Mesendoderm (in vitro differentiated cells): Measurements from ENCODE around the gene RPS19BP1.

Source experiments
- DNase-seq: peaks from one replicate; pipeline ENCODE4 v3.0.0; 2013
- H2AK5ac ChIP-seq: 2 replicates; pipeline ENCODE4 v1.6.1; 2013; ENCODE audit warnings: low read length, inconsistent platforms
- H2BK120ac ChIP-seq: 2 replicates; pipeline ENCODE4 v1.6.1; 2013; ENCODE audit warnings: low read depth, mild to moderate bottlenecking, low read length, moderate library complexity, mixed read lengths
- H2BK15ac ChIP-seq: replicated peaks from 2 replicates; pipeline ENCODE4 v1.6.1; 2013; ENCODE audit warnings: low read depth, mild to moderate bottlenecking, moderate library complexity
- H2BK5ac ChIP-seq: 2 replicates; pipeline ENCODE4 v1.6.1; 2013; ENCODE audit warnings: low read length, inconsistent platforms
- H3K18ac ChIP-seq: 2 replicates; pipeline ENCODE4 v1.6.1; 2013; ENCODE audit warnings: mild to moderate bottlenecking, low read length, mixed read lengths
- H3K23ac ChIP-seq: one replicate; pipeline ENCODE4 v1.6.1; 2013; ENCODE audit warnings: low read length
- H3K27ac ChIP-seq: 2 replicates; pipeline ENCODE4 v1.5.1; 2013; ENCODE audit warnings: low read depth, mild to moderate bottlenecking, inconsistent platforms, low read length, moderate library complexity
- H3K27me3 ChIP-seq: 2 replicates; pipeline ENCODE4 v1.6.1; 2013; ENCODE audit warnings: low read length, control low read depth, mild to moderate bottlenecking, inconsistent platforms; ENCODE audit not compliant: insufficient read depth, poor library complexity
- H3K36me3 ChIP-seq: 2 replicates; pipeline ENCODE4 v1.6.1; 2013; ENCODE audit warnings: low read length, inconsistent platforms; ENCODE audit not compliant: control insufficient read depth, insufficient read depth
- H3K4ac ChIP-seq: one replicate; pipeline ENCODE4 v1.6.1; 2013; ENCODE audit warnings: low read depth, mild to moderate bottlenecking, low read length, moderate library complexity
- H3K4me1 ChIP-seq: 2 replicates; pipeline ENCODE4 v1.6.1; 2013; ENCODE audit warnings: low read depth, low read length, inconsistent platforms; ENCODE audit not compliant: control insufficient read depth
- H3K4me2 ChIP-seq: 2 replicates; pipeline ENCODE4 v1.6.1; 2013; ENCODE audit warnings: low read length
- H3K4me3 ChIP-seq: 2 replicates; pipeline ENCODE4 v1.5.1; 2013; ENCODE audit warnings: mild to moderate bottlenecking, low read length
- H3K56ac ChIP-seq: one replicate; pipeline ENCODE4 v1.6.1; 2013; ENCODE audit warnings: low read length
- H3K79me1 ChIP-seq: 2 replicates; pipeline ENCODE4 v1.6.1; 2013; ENCODE audit warnings: low read length, inconsistent platforms
- H3K79me2 ChIP-seq: 2 replicates; pipeline ENCODE4 v1.6.1; 2013; ENCODE audit warnings: mild to moderate bottlenecking, low read length; ENCODE audit not compliant: control insufficient read depth, insufficient read depth
- H3K9ac ChIP-seq: 2 replicates; pipeline ENCODE4 v1.6.1; 2013; ENCODE audit warnings: low read length, inconsistent platforms
- H4K5ac ChIP-seq: one replicate; pipeline ENCODE4 v1.6.1; 2013; ENCODE audit warnings: low read length
- H4K8ac ChIP-seq: one replicate; pipeline ENCODE4 v1.6.1; 2013; ENCODE audit warnings: low read depth, mild to moderate bottlenecking, control low read depth, low read length, moderate library complexity
- WGBS: extraction: QIAGEN DNeasy Blood & Tissue Kit; methylation state at CpG from one replicate; pipeline ENCODE4 v1.1.7; 2013; ENCODE audit warnings: low lambda C conversion rate, missing lambda C conversion rate; ENCODE audit not compliant: insufficient coverage; ENCODE audit errors: extremely low coverage; 5-methylcytosine and 5-hydroxymethylcytosine counted together

The RPS19BP1 gene

GRCh38 chr22:39563571-39564428, 31.3 kb upstream of the RPS19BP1 start:
- no CpG with 5 or more reads among the region's 7 CpGs for WGBS
- Histone ChIP-seq H3K23ac (no peak overlapping the region), H3K4me1 (no peaks in the 10 kb centered on the region), H4K5ac (no peak overlapping the region), H3K4me2 (no peak overlapping the region), H3K4ac (no peak overlapping the region), H3K79me2 (no peaks in the 10 kb centered on the region), H3K36me3 (no peaks in the 10 kb centered on the region), H2BK120ac (no peak overlapping the region), H3K56ac (no peak overlapping the region), H4K8ac (no peak overlapping the region), H2BK15ac (no peak overlapping the region), H2BK5ac (no peak overlapping the region), H3K27ac (no peak overlapping the region), H3K79me1 (no peaks in the 10 kb centered on the region), H2AK5ac (no peak overlapping the region), H3K4me3 (no peak overlapping the region), H3K9ac (no peak overlapping the region), H3K18ac (no peak overlapping the region), H3K27me3 (no peaks in the 10 kb centered on the region)
- DNase-seq, result no peak

GRCh38 chr22:39562839-39563489, 30.4 kb upstream of the RPS19BP1 start:
- H3K18ac ChIP-seq, result no peak overlapping the region
- H2BK15ac ChIP-seq, result no peak overlapping the region
- no peaks in the 10 kb centered on the region for H3K4me1 ChIP-seq
- H4K5ac ChIP-seq, result no peak overlapping the region
- 100% methylated on average over 1 of the region's 9 CpGs for WGBS
- no peaks in the 10 kb centered on the region for H3K79me1 ChIP-seq
- no peak overlapping the region for H3K23ac ChIP-seq
- no peak overlapping the region for H3K56ac ChIP-seq
- no peak overlapping the region for H4K8ac ChIP-seq
- H3K79me2 ChIP-seq, result no peaks in the 10 kb centered on the region
- no peak overlapping the region for H3K4me2 ChIP-seq
- H3K9ac ChIP-seq, result no peak overlapping the region
- H3K27me3 ChIP-seq, result no peaks in the 10 kb centered on the region
- H2BK5ac ChIP-seq, result no peak overlapping the region
- H3K27ac ChIP-seq, result no peak overlapping the region
- no peak overlapping the region for H3K4me3 ChIP-seq
- no peak overlapping the region for H2BK120ac ChIP-seq
- DNase-seq, result no peak
- no peaks in the 10 kb centered on the region for H3K36me3 ChIP-seq
- no peak overlapping the region for H3K4ac ChIP-seq
- no peak overlapping the region for H2AK5ac ChIP-seq

GRCh38 chr22:39560127-39560526, 27.6 kb upstream of the RPS19BP1 start:
- H3K27me3 ChIP-seq, result peaks cover 18% of the 10 kb centered on the region
- no peaks in the 10 kb centered on the region for H3K36me3 ChIP-seq
- no peak overlapping the region for H3K18ac ChIP-seq
- no peak overlapping the region for H2BK120ac ChIP-seq
- WGBS, result no CpG with 5 or more reads among the region's 6 CpGs
- H3K4me2 ChIP-seq, result no peak overlapping the region
- no peak overlapping the region for H4K5ac ChIP-seq
- no peak overlapping the region for H2BK5ac ChIP-seq
- no peak overlapping the region for H2AK5ac ChIP-seq
- no peak overlapping the region for H3K27ac ChIP-seq
- no peak overlapping the region for H3K4me3 ChIP-seq
- no peak overlapping the region for H3K56ac ChIP-seq
- H2BK15ac ChIP-seq, result no peak overlapping the region
- no peaks in the 10 kb centered on the region for H3K79me1 ChIP-seq
- H3K4ac ChIP-seq, result no peak overlapping the region
- no peak for DNase-seq
- no peak overlapping the region for H3K9ac ChIP-seq
- H3K79me2 ChIP-seq, result no peaks in the 10 kb centered on the region
- no peak overlapping the region for H3K23ac ChIP-seq
- no peak overlapping the region for H4K8ac ChIP-seq
- no peaks in the 10 kb centered on the region for H3K4me1 ChIP-seq

GRCh38 chr22:39559456-39560105, 27.0 kb upstream of the RPS19BP1 start:
- no peak overlapping the region for H2BK120ac ChIP-seq
- no peak overlapping the region for H2BK5ac ChIP-seq
- DNase-seq, result peak; percentile 80
- no CpG with 5 or more reads among the region's 11 CpGs for WGBS
- H3K79me2 ChIP-seq, result no peaks in the 10 kb centered on the region
- H2BK15ac ChIP-seq, result no peak overlapping the region
- H3K4me1 ChIP-seq, result no peaks in the 10 kb centered on the region
- no peak overlapping the region for H3K18ac ChIP-seq
- H4K5ac ChIP-seq, result no peak overlapping the region
- no peak overlapping the region for H4K8ac ChIP-seq
- no peak overlapping the region for H2AK5ac ChIP-seq
- no peak overlapping the region for H3K4me3 ChIP-seq
- H3K27me3 ChIP-seq, result peaks cover 18% of the 10 kb centered on the region
- H3K79me1 ChIP-seq, result no peaks in the 10 kb centered on the region
- no peak overlapping the region for H3K9ac ChIP-seq
- H3K36me3 ChIP-seq, result no peaks in the 10 kb centered on the region
- H3K4ac ChIP-seq, result no peak overlapping the region
- H3K56ac ChIP-seq, result no peak overlapping the region
- H3K27ac ChIP-seq, result no peak overlapping the region
- no peak overlapping the region for H3K23ac ChIP-seq
- no peak overlapping the region for H3K4me2 ChIP-seq

- H3K36me3 ChIP-seq, result no peaks in the 10 kb centered on the region
- no peak overlapping the region for H3K4me3 ChIP-seq
- no peak overlapping the region for H3K27ac ChIP-seq
- no peak overlapping the region for H3K23ac ChIP-seq
- DNase-seq, result no peak
- H2BK120ac ChIP-seq, result no peak overlapping the region
- H3K27me3 ChIP-seq, result peaks cover 18% of the 10 kb centered on the region
- no peak overlapping the region for H4K5ac ChIP-seq
- no peak overlapping the region for H4K8ac ChIP-seq
- no peak overlapping the region for H3K9ac ChIP-seq
- H3K79me1 ChIP-seq, result no peaks in the 10 kb centered on the region
- no peak overlapping the region for H3K4me2 ChIP-seq
- H2BK5ac ChIP-seq, result no peak overlapping the region
- H2BK15ac ChIP-seq, result no peak overlapping the region
- H3K4me1 ChIP-seq, result no peaks in the 10 kb centered on the region
- no peak overlapping the region for H3K56ac ChIP-seq
- H3K79me2 ChIP-seq, result no peaks in the 10 kb centered on the region
- WGBS, result no CpG with 5 or more reads among the region's 14 CpGs
- H3K4ac ChIP-seq, result no peak overlapping the region
- no peak overlapping the region for H3K18ac ChIP-seq
- no peak overlapping the region for H2AK5ac ChIP-seq
Observed at GRCh38 chr22:39558950-39559349, 26.4 kb upstream of the RPS19BP1 start.
